ENCODE results near the gene LPP.

- TF ChIP-seq POLR2A (IDR thresholded peaks at IDR 0.05; ENCODE audit: low read depth, low read length): no peak
- TF ChIP-seq POLR2AphosphoS5 (IDR thresholded peaks at IDR 0.05; ENCODE audit: low read depth, low read length): no peak
These were observed 133.4 kb downstream of the LPP start for GRCh38 chr3:188287339-188287738.
